BE2C (cell line): ENCODE measurements around the gene HIP1.

Source experiments
- DNase-seq: peaks from one replicate; pipeline ENCODE4 v3.0.0-alpha.2; 2020
- H3K27me3 ChIP-seq: fragments of 250-450 bp; sonication (Bioruptor Pico); 2 replicates; pipeline ENCODE4 v1.5.1; 2020; ENCODE audit warnings: mild to moderate bottlenecking
- H3K36me3 ChIP-seq: fragments of 250-450 bp; sonication (Bioruptor Pico); 2 replicates; pipeline ENCODE4 v1.5.1; 2020; ENCODE audit warnings: mild to moderate bottlenecking
- H3K4me1 ChIP-seq: fragments of 250-450 bp; sonication (Bioruptor Pico); 2 replicates; pipeline ENCODE4 v1.5.1; 2020
- H3K4me3 ChIP-seq: 2 replicates; pipeline ENCODE4 v1.5.1; 2011; ENCODE audit warnings: low read depth, low read length
- H3K9me3 ChIP-seq: fragments of 250-450 bp; sonication (Bioruptor Pico); 2 replicates; pipeline ENCODE4 v1.5.1; 2020
- TF ChIP-seq, protein P1 (sequence below): IDR thresholded peaks from 2 replicates; pipeline ENCODE4 v1.5.1; 2012; ENCODE audit warnings: mild to moderate bottlenecking, low read depth, low read length

HIP1 gene

DNA sequence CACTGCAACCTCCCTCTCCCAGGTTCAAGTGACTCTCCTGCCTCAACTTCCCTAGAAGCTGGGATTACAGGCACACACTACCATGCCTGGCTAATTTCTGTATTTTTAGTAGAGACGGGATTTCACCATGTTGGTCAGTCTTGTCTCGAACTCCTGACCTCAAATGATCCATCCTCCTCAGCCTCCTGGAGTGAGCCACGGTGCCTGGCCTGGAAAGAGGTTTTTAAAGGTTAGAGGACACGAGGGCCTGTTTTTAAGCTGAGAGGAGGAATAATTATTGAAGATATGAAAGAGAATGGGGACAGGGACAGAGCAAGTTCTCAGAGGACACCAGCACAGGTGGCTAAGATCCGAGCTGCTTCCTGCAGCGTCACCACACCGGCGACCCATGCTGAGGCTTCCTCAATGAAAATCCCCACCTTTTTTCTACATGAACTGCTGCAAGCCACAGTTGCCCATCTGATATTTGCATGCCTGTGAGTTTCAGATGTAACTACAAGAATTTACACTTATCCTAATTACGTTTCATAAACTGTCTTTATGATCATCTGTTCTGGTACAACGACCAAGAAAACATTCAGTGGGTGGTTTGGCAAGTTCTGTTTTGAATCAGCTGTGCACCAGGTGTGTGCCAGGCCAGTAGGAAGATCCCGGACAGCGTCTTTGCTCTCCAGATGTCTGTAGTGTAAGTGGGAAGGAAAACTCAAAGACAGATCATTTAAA lies 76.0 kb downstream of the HIP1 start:
- DNase-seq: no peak
- Histone ChIP-seq H3K36me3 (no peaks in the 10 kb centered on the region), H3K4me3 (no peak overlapping the region), H3K27me3 (no peaks in the 10 kb centered on the region), H3K9me3 (no peaks in the 10 kb centered on the region), H3K4me1 (no peaks in the 10 kb centered on the region)
- TF ChIP-seq, protein P1, sequence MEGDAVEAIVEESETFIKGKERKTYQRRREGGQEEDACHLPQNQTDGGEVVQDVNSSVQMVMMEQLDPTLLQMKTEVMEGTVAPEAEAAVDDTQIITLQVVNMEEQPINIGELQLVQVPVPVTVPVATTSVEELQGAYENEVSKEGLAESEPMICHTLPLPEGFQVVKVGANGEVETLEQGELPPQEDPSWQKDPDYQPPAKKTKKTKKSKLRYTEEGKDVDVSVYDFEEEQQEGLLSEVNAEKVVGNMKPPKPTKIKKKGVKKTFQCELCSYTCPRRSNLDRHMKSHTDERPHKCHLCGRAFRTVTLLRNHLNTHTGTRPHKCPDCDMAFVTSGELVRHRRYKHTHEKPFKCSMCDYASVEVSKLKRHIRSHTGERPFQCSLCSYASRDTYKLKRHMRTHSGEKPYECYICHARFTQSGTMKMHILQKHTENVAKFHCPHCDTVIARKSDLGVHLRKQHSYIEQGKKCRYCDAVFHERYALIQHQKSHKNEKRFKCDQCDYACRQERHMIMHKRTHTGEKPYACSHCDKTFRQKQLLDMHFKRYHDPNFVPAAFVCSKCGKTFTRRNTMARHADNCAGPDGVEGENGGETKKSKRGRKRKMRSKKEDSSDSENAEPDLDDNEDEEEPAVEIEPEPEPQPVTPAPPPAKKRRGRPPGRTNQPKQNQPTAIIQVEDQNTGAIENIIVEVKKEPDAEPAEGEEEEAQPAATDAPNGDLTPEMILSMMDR: no peak

DNA sequence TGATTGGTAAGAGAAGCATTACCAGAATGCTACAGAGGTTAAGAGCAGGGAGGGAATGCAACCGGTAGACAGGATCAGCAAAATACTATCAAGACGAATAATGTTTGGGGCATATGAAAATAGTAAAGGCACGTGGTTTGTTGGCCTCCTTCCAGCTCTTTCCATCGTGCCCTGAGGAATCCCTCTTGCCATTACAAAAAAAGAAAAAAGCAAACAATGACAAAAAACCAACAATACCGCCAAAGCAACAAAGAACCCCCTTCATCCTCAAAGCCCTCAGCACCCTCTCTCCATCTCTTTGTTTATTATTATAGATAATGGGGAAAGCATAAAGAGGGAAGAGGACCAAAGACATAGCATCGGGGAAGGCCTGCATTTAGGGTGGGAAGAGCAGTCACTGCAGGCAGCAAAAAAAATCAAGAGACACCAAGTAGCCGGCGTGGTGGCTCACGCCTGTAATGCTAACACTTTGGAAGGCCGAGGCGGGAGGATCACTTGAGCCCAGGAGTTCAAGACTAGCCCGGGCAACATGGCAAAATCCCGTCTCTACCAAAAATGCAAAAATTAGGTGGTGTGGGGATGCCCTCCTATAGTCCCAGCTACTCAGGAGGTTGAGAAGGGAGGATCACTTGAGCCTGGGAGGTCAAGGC lies 78.0 kb downstream of the HIP1 start:
- H3K27me3 ChIP-seq: no peaks in the 10 kb centered on the region
- DNase-seq: no peak

DNA sequence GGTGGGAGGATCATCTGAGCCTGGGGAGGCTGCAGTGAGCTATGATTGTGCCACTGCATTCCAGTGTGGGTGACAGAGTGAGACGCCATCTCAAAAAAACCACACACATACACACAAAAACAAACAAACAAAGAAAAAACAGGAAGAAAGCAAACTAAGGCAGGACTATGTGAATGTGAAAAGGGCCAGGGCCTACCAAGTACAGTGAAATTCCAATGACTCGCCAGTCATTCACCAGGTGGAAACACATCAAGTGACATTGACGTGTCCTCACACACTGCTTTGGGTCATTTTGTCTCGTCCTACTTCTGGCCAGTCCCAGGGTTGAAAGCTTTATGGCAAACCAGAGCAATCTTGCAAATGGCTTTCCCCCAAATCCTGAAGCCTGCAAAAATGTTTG lies 79.9 kb downstream of the HIP1 start:
- no peaks in the 10 kb centered on the region for H3K4me1 ChIP-seq
- TF ChIP-seq, protein P1: no peak

More for the DNA sequence above, 78.0 kb downstream of the HIP1 start:
- TF ChIP-seq, protein P1: no peak
- Histone ChIP-seq H3K36me3 (no peaks in the 10 kb centered on the region), H3K4me1 (no peaks in the 10 kb centered on the region), H3K4me3 (no peak overlapping the region), H3K9me3 (no peaks in the 10 kb centered on the region)

DNA sequence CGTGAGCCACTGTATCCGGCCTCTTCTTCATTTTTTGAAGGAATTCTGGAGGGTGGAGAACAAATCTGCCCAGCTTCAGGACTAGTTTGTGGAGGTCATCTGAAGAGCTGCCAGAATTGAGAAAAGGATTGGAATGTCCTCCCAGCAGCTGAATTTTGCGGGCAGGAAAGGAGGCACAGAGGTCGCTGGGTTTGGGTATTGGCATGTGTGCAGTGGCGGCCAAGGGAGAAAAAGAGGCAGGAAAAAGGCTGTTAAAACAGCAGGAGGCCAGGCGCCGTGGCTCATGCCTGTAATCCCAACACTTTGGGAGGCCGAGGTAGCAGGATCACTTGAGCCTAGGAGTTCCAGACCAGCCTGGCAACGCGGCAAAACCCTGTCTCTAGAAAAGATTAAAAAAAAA lies 80.4 kb downstream of the HIP1 start:
- no peak for DNase-seq
- Histone ChIP-seq H3K9me3 (no peaks in the 10 kb centered on the region), H3K27me3 (no peaks in the 10 kb centered on the region), H3K4me3 (no peak overlapping the region), H3K36me3 (no peaks in the 10 kb centered on the region), H3K4me1 (no peaks in the 10 kb centered on the region)
- TF ChIP-seq, protein P1: no peak

More for the DNA sequence above, 79.9 kb downstream of the HIP1 start:
- DNase-seq: no peak
- Histone ChIP-seq H3K4me3 (no peak overlapping the region), H3K9me3 (no peaks in the 10 kb centered on the region), H3K36me3 (no peaks in the 10 kb centered on the region), H3K27me3 (no peaks in the 10 kb centered on the region)

DNA sequence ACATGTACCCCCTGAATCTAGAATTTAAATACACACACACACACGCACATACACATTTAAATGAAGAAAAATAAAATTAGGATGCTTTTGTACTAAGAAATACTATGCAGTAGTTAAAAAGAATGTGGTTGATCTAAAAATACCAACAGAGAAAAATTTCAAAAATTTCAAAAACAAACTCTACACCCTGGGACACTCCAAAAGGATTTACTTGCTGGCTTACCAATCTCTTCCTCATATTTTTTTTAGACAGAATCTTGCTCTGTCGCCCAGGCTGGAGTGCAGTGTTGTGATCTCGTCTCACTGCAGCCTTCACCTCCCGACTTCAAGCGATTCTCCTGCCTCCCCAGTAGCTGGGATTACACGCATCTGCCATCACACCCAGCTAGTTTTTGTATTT lies 80.9 kb downstream of the HIP1 start:
- Histone ChIP-seq H3K36me3 (no peaks in the 10 kb centered on the region), H3K4me1 (no peaks in the 10 kb centered on the region), H3K9me3 (no peaks in the 10 kb centered on the region), H3K27me3 (no peaks in the 10 kb centered on the region), H3K4me3 (no peak overlapping the region)
- TF ChIP-seq, protein P1: no peak
- no peak for DNase-seq

DNA sequence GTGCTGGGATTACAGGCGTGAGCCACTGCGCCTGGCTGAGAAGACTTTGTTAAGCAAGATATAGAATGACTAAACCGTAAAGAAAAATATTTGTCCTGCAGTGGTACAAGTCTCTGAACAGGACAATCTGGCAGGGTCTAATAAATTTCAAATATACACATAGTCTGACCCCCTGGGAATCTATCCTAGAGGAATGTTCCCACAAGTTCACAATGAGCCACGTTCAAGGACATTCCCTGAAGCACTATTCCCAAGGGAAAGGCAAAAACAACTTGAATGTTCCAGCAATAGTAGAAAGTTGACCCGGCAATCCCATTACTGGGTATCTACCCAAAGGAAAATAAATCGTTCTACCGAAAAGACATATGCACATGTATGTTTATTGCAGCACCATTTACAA lies 82.0 kb downstream of the HIP1 start:
- no peak overlapping the region for H3K4me3 ChIP-seq
- DNase-seq: no peak
- no peaks in the 10 kb centered on the region for H3K36me3 ChIP-seq
- H3K9me3 ChIP-seq: no peaks in the 10 kb centered on the region
- H3K4me1 ChIP-seq: no peaks in the 10 kb centered on the region
- TF ChIP-seq, protein P1: no peak
- no peaks in the 10 kb centered on the region for H3K27me3 ChIP-seq
